GM19328 (cell line): Measurements from ENCODE around the gene TBC1D24.

Experiments
- ATAC-seq: cut with Tn5 transposase; IDR thresholded peaks from one replicate; pipeline ENCODE4 v1.9.1; 2021; ENCODE audit warnings: mild to moderate bottlenecking, moderate library complexity; ENCODE audit not compliant: unreplicated experiment

The TBC1D24 gene

GRCh38 chr16:2514333-2515179 is 39.6 kb downstream of the TBC1D24 start:
- ATAC-seq = peak; percentile 15

- no peak for ATAC-seq
Measured at GRCh38 chr16:2515180-2515851, 40.4 kb downstream of the TBC1D24 start.

- ATAC-seq = no peak
Measured at GRCh38 chr16:2516391-2517240, 41.7 kb downstream of the TBC1D24 start.

GRCh38 chr16:2517954-2518605 is 43.2 kb downstream of the TBC1D24 start:
- no peak for ATAC-seq

GRCh38 chr16:2518823-2519710 is 44.1 kb downstream of the TBC1D24 start:
- no peak for ATAC-seq

GRCh38 chr16:2519711-2520080 is 44.8 kb downstream of the TBC1D24 start:
- no peak for ATAC-seq

GRCh38 chr16:2520097-2520783 is 45.3 kb downstream of the TBC1D24 start, which contains the start of gene AMDHD2:
TSS of gene AMDHD2 (plus strand) at chr16:2520371. CDS start at chr16:2520459, 88 bp downstream.
- peak; percentile 48 for ATAC-seq

GRCh38 chr16:2520784-2521531 is 46.0 kb downstream of the TBC1D24 start:
- ATAC-seq = peak; percentile 18

- no peak for ATAC-seq
Measured at GRCh38 chr16:2523801-2524231, 48.9 kb downstream of the TBC1D24 start.

GRCh38 chr16:2524339-2524938 is 49.5 kb downstream of the TBC1D24 start:
- no peak for ATAC-seq

- no peak for ATAC-seq
Measured at GRCh38 chr16:2526135-2526534, 51.2 kb downstream of the TBC1D24 start.

GRCh38 chr16:2527071-2527783 is 52.3 kb downstream of the TBC1D24 start:
- no peak for ATAC-seq

- ATAC-seq = no peak
Measured at GRCh38 chr16:2527784-2528100, 52.8 kb downstream of the TBC1D24 start.

- ATAC-seq = no peak
Measured at GRCh38 chr16:2528161-2529060, 53.5 kb downstream of the TBC1D24 start.

- ATAC-seq = no peak
Measured at GRCh38 chr16:2529061-2529931, 54.4 kb downstream of the TBC1D24 start.
